Tibial nerve (tissue), 3 donors: ENCODE results near the gene CDH13.

Source experiments
- CTCF ChIP-seq, 5 experiments: fragments of 200-600 bp in 3 of 5; fragments of 450-650 bp in 2 of 5; sonication (generic) in 3 of 5; IDR thresholded peaks; one replicate each; pipeline ENCODE4 v1.5.1; 2016 to 2019; ENCODE audit warnings: antibody characterized with exemption in 5 of 5, mild to moderate bottlenecking in 3 of 5, moderate library complexity in 2 of 5
- POLR2A ChIP-seq, 2 donors: fragments of 450-650 bp; IDR thresholded peaks; one replicate each; pipeline ENCODE4 v1.6.1; 2017; ENCODE audit warnings: antibody characterized with exemption in 2 of 2, mild to moderate bottlenecking in 2 of 2, moderate library complexity in 2 of 2

GRCh38 chr16:82753821-82754220 lies 127.1 kb downstream of the CDH13 start:
- TF ChIP-seq CTCF (IDR thresholded peaks at IDR 0.05) (no peak), POLR2A (IDR thresholded peaks at IDR 0.05) (no peak)
